GM12878 (cell line): Measurements from ENCODE around the gene TTLL12. TPM values are rescaled to one million over a fixed set of nuclear protein-coding genes. Genes with fewer than 3 reads are reported as not detected.

ENCODE experiments used
- ATAC-seq: fragments of 200-7000 bp; cut with Tn5 transposase; 3 replicates; pipeline ENCODE4 v1.9.1; 2020; ENCODE audit warnings: mild to moderate bottlenecking, moderate library complexity
- BruUV-seq: library from RNA; stranded (reverse); fragments of 400-500 nt; replicated peaks from 2 replicates; lab custom pipeline; 2021; lab: Mats Ljungman, UMichigan
- CTCF ChIA-PET: fragments of 300-600 bp; sonication (Branson Sonifier 250); formaldehyde crosslinking; extraction: SDS; loops from one replicate; lab custom pipeline; 2021; ENCODE audit warnings: inconsistent platforms; lab: Yijun Ruan, JAX
- POLR2A ChIA-PET: fragments of 350-600 bp; formaldehyde crosslinking; extraction: SDS; loops from one replicate; lab custom pipeline; 2021; ENCODE audit warnings: inconsistent platforms; lab: Charles Lee
- RAD21 ChIA-PET: fragments of 300-600 bp; sonication (Branson Sonifier 250); formaldehyde crosslinking; loops from one replicate; lab custom pipeline; 2023; ENCODE audit warnings: antibody characterized with exemption; ENCODE audit not compliant: unreplicated experiment; lab: Charles Lee
- SMC1A ChIA-PET: fragments of 300-600 bp; sonication (Branson Sonifier 250); formaldehyde crosslinking; loops from one replicate; lab custom pipeline; 2023; ENCODE audit not compliant: unreplicated experiment, uncharacterized antibody; lab: Charles Lee
- DNase-seq: peaks from one replicate; pipeline ENCODE4 v3.0.0-alpha.2; 2011; ENCODE audit warnings: low read depth, low spot score
- FAIRE-seq: peaks from 3 replicates; lab custom pipeline; 2011; peaks lifted over from hg19 to GRCh38; lab: Jason Lieb, UNC
- H2AFZ ChIP-seq: 2 replicates; pipeline ENCODE4 v1.6.0; 2011; ENCODE audit warnings: low read depth, low read length, control low read depth; ENCODE audit not compliant: control insufficient read depth
- H3K27ac ChIP-seq: 2 replicates; pipeline ENCODE4 v1.5.1; 2011; ENCODE audit warnings: control low read depth; ENCODE audit not compliant: control insufficient read depth, insufficient read depth
- H3K27me3 ChIP-seq, 2 experiments: replicated peaks in 1 of 2; 2 replicates each; pipeline versions ENCODE4 v1.6.0 to v1.6.1; 2011; ENCODE audit warnings: low read length in 1 of 2; ENCODE audit not compliant: control insufficient read depth in 2 of 2, insufficient read depth in 2 of 2
- H3K36me3 ChIP-seq, 2 experiments: 2 replicates each; pipeline ENCODE4 v1.5.1; 2011; ENCODE audit warnings: low read length in 1 of 2; ENCODE audit not compliant: control insufficient read depth in 2 of 2, insufficient read depth in 2 of 2
- H3K4me1 ChIP-seq: 2 replicates; pipeline ENCODE4 v1.6.1; 2011; ENCODE audit warnings: mild to moderate bottlenecking, low read length, moderate library complexity, mixed read lengths; ENCODE audit not compliant: control insufficient read depth, insufficient read depth
- H3K4me2 ChIP-seq: 2 replicates; pipeline ENCODE4 v1.6.0; 2011; ENCODE audit warnings: control low read depth; ENCODE audit not compliant: control insufficient read depth, insufficient read depth
- H3K4me3 ChIP-seq: fragments of 200-600 bp; sonication (generic); 2 replicates; pipeline ENCODE4 v1.5.1; 2016
- H3K79me2 ChIP-seq: 2 replicates; pipeline ENCODE4 v1.6.0; 2011; ENCODE audit warnings: low read length; ENCODE audit not compliant: control insufficient read depth, insufficient read depth
- H3K9ac ChIP-seq: 2 replicates; pipeline ENCODE4 v1.8.0; 2011; ENCODE audit warnings: low read length, control low read depth, mixed read lengths; ENCODE audit not compliant: control insufficient read depth, insufficient read depth
- H3K9me3 ChIP-seq: replicated peaks from 3 replicates; pipeline ENCODE4 v1.5.1; 2011; ENCODE audit warnings: mild to moderate bottlenecking, low read length; ENCODE audit not compliant: control insufficient read depth, insufficient read depth
- H4K20me1 ChIP-seq: 2 replicates; pipeline ENCODE4 v1.6.0; 2011; ENCODE audit not compliant: control insufficient read depth, insufficient read depth
- BRCA1 ChIP-seq: IDR thresholded peaks from 2 replicates; pipeline ENCODE4 v1.6.1; 2011; ENCODE audit warnings: low read depth, low read length, improper control_type of control experiment
- CREB1 ChIP-seq: IDR thresholded peaks from 2 replicates; pipeline ENCODE4 v1.6.1; 2012; ENCODE audit warnings: low read depth, mild to moderate bottlenecking, inconsistent platforms
- POLR2AphosphoS5 ChIP-seq: IDR thresholded peaks from 2 replicates; pipeline ENCODE4 v1.6.1; 2011; ENCODE audit warnings: mild to moderate bottlenecking, low read length, inconsistent platforms
- RAD21 ChIP-seq: IDR thresholded peaks from 2 replicates; pipeline ENCODE4 v1.6.1; 2011; ENCODE audit warnings: mild to moderate bottlenecking, low read depth, low read length, moderate library complexity; ENCODE audit not compliant: insufficient read depth
- SMAD5 ChIP-seq: IDR thresholded peaks from 2 replicates; pipeline ENCODE4 v1.6.1; 2016; ENCODE audit warnings: antibody characterized with exemption, low read depth
- WGBS: methylation state at CpG from one replicate; pipeline ENCODE4 v1.1.6; 2016; ENCODE audit warnings: low lambda C conversion rate; ENCODE audit not compliant: insufficient replicate concordance, insufficient coverage; ENCODE audit errors: missing lambda C conversion rate; 5-methylcytosine and 5-hydroxymethylcytosine counted together
- in situ Hi-C: fragments of 300-500 bp; cut with MboI; formaldehyde crosslinking; loops from 9 replicates; pipeline ENCODE4 v1.14.3; 2018; ENCODE audit warnings: mixed read lengths
- intact Hi-C: fragments of 100-400 bp; cut with micrococcal nuclease; formaldehyde crosslinking; loops from one replicate; pipeline ENCODE4 v1.14.2; 2022; ENCODE audit not compliant: unreplicated experiment
- polyA plus RNA-seq, 11 experiments: library from polyadenylated mRNA; depleted of rRNA in 4 of 11; unstranded in 6 of 11; stranded (reverse) in 5 of 11; fragments of >200 nt; fragmentation: Nextera tagmentation in 4 of 11; fragmentation: Illumina TruSeq in 1 of 11; extraction: Ambion mirVana in 4 of 11; extraction: Trizol in 1 of 11; gene quantifications; 1 replicate in 1 of 11; 2 replicates in 10 of 11; pipeline versions ENCODE4 v1.2.1 to v1.2.3, GENCODE V29; 2011 to 2016; ENCODE audit warnings: inconsistent platforms in 2 of 11, missing spikeins in 2 of 11, low read depth in 1 of 11
- total RNA-seq, 4 experiments: library from RNA; depleted of rRNA in 3 of 4; stranded (reverse); fragments of >200 nt in 3 of 4; fragmentation: Illumina TruSeq in 1 of 4; extraction: Trizol in 1 of 4; gene quantifications; 2 replicates each; pipeline versions ENCODE4 v1.2.1 to v1.2.3, GENCODE V29; 2013 to 2021
- TF ChIP-seq, protein P1 (sequence below): fragments of 450-650 bp; IDR thresholded peaks from 2 replicates; pipeline ENCODE4 v1.6.1; 2017; ENCODE audit warnings: mild to moderate bottlenecking
- TF ChIP-seq, protein P2 (sequence below): fragments of 150-350 bp; IDR thresholded peaks from 2 replicates; pipeline ENCODE4 v1.6.1; 2014; ENCODE audit warnings: mild to moderate bottlenecking, low read depth, low read length
- TF ChIP-seq, protein P3 (sequence below), 3 experiments: IDR thresholded peaks in 2 of 3; conservative IDR thresholded peaks in 1 of 3; 2 replicates each; pipeline ENCODE4 v1.5.1; 2011; ENCODE audit warnings: low read depth in 3 of 3, low read length in 3 of 3, mild to moderate bottlenecking in 3 of 3, control low read depth in 2 of 3, moderate library complexity in 2 of 3, inconsistent platforms in 1 of 3, mixed read lengths in 1 of 3; ENCODE audit not compliant: control insufficient read depth in 2 of 3, insufficient read depth in 1 of 3; ENCODE audit errors: extremely low read depth in 1 of 3
- TF ChIP-seq, protein P4 (sequence below): IDR thresholded peaks from 2 replicates; pipeline ENCODE4 v1.6.1; 2012; ENCODE audit warnings: improper control_type of control experiment, low read depth, low read length; ENCODE audit not compliant: insufficient replicate concordance

Gene TTLL12
- total and polyA plus RNA-seq, 10 of the 15 experiments (the other 5 are each of a cell fraction or from before 2014, with no cell fraction given) = 1.00 to 89.8 (median 38.5) TPM

DNA sequence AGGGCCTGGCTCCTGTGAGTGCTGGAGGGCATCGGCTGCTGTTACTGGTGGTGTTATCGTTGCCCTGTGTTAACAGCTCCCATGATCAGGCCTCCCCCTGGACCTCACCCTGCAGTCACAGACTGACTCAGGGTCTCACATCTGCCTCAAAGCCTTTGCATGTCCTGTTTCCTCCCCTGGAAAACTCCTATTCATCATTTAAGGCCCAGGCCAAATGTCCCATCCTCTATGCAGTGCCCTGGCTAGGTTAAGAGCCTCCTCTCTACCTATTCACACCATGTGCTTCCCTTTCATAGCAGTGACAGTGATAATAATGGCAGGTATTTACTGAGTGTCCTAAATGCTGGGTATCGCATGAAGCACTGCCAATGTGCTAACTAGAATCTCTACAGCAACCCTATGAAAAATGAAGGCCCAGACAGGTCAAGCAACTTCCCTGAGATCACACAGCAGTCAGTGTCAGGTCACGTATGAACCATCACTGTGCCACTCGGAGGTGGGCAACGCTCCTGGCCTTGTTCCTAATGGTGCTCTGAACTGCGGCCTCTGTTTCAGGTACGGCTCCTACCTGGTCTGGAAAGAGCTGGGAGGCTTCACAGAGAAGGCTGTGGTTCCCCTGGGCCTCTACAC, 26.3 kb downstream of the TTLL12 start (continued):
- no peak for TF ChIP-seq RAD21
- no peak for TF ChIP-seq CREB1
- TF ChIP-seq, protein P1, sequence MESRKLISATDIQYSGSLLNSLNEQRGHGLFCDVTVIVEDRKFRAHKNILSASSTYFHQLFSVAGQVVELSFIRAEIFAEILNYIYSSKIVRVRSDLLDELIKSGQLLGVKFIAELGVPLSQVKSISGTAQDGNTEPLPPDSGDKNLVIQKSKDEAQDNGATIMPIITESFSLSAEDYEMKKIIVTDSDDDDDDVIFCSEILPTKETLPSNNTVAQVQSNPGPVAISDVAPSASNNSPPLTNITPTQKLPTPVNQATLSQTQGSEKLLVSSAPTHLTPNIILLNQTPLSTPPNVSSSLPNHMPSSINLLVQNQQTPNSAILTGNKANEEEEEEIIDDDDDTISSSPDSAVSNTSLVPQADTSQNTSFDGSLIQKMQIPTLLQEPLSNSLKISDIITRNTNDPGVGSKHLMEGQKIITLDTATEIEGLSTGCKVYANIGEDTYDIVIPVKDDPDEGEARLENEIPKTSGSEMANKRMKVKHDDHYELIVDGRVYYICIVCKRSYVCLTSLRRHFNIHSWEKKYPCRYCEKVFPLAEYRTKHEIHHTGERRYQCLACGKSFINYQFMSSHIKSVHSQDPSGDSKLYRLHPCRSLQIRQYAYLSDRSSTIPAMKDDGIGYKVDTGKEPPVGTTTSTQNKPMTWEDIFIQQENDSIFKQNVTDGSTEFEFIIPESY = no peak

DNA sequence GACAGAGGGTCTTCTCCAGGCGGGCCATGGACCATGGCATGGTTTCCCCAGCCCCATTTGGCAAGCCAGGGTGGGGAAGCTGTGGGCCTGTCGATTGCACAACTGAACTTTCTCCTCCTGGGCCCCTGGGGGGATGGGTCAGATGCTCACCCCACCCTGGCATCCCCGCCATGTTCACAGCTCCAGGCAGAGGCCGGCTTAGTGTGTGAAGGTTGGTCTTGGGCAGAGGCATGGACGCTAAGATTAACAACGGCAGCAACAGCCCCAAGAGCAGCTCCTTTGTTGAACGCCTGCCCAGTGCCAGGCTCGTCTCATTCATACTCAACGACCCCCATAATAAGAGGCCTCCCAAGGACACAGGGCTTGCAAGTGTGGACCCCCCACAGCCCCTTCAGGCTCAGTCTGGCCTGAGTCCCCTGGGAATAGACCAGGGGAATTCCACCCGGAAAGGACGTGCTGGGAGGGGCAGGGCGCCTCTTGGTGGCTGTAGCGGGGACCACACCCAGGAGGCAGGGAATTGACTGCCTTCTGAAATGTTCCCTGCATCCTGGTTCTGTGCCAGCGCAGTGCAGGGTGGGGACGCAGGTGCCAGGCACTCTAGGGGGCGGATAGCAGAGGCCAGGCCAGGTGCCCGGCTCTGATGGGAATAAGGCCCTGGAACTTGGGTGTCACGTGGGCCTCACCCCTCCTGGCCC, 27.3 kb downstream of the TTLL12 start:
- no peaks in the 10 kb centered on the region; a peak in 1 of 4 replicates for H3K27me3 ChIP-seq
- DNase-seq = no peak
- in situ Hi-C loops = no loop called here
- ChIA-PET POLR2A (no interaction called here), RAD21 (no interaction called here), CTCF (interaction anchor here (0.6 kb wide), 1 partner anchor 73 kb away, joined by 3 read pairs; no protein-coding TSS in a partner anchor), SMC1A (no interaction called here)
- no peaks in the 10 kb centered on the region for H3K79me2 ChIP-seq
- H4K20me1 ChIP-seq = no peaks in the 10 kb centered on the region
- WGBS = 69% methylated on average over 17 of the region's 18 CpGs
- no peaks in the 10 kb centered on the region for H3K36me3 ChIP-seq
- no peak for ATAC-seq
- intact Hi-C loops = no loop called here
- H3K9me3 ChIP-seq = no peaks in the 10 kb centered on the region
- H2AFZ ChIP-seq = no peak overlapping the region
- no peak overlapping the region for H3K9ac ChIP-seq
- H3K4me1 ChIP-seq = no peaks in the 10 kb centered on the region; the same call in 1 of the 2 replicates
- H3K4me2 ChIP-seq = no peak overlapping the region
- no peak for FAIRE-seq
- no TSS peak for BruUV-seq
- H3K27ac ChIP-seq = no peak overlapping the region
- no peak overlapping the region for H3K4me3 ChIP-seq
- TF ChIP-seq SMAD5 = no peak
- TF ChIP-seq, protein P2, sequence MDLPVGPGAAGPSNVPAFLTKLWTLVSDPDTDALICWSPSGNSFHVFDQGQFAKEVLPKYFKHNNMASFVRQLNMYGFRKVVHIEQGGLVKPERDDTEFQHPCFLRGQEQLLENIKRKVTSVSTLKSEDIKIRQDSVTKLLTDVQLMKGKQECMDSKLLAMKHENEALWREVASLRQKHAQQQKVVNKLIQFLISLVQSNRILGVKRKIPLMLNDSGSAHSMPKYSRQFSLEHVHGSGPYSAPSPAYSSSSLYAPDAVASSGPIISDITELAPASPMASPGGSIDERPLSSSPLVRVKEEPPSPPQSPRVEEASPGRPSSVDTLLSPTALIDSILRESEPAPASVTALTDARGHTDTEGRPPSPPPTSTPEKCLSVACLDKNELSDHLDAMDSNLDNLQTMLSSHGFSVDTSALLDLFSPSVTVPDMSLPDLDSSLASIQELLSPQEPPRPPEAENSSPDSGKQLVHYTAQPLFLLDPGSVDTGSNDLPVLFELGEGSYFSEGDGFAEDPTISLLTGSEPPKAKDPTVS = no peak
- peak; percentile 34; the same call in 1 of the 2 replicates for TF ChIP-seq RAD21
- TF ChIP-seq, protein P3, sequence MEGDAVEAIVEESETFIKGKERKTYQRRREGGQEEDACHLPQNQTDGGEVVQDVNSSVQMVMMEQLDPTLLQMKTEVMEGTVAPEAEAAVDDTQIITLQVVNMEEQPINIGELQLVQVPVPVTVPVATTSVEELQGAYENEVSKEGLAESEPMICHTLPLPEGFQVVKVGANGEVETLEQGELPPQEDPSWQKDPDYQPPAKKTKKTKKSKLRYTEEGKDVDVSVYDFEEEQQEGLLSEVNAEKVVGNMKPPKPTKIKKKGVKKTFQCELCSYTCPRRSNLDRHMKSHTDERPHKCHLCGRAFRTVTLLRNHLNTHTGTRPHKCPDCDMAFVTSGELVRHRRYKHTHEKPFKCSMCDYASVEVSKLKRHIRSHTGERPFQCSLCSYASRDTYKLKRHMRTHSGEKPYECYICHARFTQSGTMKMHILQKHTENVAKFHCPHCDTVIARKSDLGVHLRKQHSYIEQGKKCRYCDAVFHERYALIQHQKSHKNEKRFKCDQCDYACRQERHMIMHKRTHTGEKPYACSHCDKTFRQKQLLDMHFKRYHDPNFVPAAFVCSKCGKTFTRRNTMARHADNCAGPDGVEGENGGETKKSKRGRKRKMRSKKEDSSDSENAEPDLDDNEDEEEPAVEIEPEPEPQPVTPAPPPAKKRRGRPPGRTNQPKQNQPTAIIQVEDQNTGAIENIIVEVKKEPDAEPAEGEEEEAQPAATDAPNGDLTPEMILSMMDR (IDR thresholded peaks at IDR 0.05 in 2 of 3, conservative IDR thresholded peaks at IDR 0.05 in 1 of 3; ENCODE audit: control insufficient read depth in 2 of 3, extremely low read depth in 1 of 3, insufficient read depth in 1 of 3, low read depth in 3 of 3, low read length in 3 of 3) = peak; percentile 26 to 44 (median 38); a peak in 5 of 6 replicates
- no peak for TF ChIP-seq BRCA1
- TF ChIP-seq CREB1 = no peak
- TF ChIP-seq, protein P4, sequence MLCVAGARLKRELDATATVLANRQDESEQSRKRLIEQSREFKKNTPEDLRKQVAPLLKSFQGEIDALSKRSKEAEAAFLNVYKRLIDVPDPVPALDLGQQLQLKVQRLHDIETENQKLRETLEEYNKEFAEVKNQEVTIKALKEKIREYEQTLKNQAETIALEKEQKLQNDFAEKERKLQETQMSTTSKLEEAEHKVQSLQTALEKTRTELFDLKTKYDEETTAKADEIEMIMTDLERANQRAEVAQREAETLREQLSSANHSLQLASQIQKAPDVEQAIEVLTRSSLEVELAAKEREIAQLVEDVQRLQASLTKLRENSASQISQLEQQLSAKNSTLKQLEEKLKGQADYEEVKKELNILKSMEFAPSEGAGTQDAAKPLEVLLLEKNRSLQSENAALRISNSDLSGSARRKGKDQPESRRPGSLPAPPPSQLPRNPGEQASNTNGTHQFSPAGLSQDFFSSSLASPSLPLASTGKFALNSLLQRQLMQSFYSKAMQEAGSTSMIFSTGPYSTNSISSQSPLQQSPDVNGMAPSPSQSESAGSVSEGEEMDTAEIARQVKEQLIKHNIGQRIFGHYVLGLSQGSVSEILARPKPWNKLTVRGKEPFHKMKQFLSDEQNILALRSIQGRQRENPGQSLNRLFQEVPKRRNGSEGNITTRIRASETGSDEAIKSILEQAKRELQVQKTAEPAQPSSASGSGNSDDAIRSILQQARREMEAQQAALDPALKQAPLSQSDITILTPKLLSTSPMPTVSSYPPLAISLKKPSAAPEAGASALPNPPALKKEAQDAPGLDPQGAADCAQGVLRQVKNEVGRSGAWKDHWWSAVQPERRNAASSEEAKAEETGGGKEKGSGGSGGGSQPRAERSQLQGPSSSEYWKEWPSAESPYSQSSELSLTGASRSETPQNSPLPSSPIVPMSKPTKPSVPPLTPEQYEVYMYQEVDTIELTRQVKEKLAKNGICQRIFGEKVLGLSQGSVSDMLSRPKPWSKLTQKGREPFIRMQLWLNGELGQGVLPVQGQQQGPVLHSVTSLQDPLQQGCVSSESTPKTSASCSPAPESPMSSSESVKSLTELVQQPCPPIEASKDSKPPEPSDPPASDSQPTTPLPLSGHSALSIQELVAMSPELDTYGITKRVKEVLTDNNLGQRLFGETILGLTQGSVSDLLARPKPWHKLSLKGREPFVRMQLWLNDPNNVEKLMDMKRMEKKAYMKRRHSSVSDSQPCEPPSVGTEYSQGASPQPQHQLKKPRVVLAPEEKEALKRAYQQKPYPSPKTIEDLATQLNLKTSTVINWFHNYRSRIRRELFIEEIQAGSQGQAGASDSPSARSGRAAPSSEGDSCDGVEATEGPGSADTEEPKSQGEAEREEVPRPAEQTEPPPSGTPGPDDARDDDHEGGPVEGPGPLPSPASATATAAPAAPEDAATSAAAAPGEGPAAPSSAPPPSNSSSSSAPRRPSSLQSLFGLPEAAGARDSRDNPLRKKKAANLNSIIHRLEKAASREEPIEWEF = no peak
- no peak for TF ChIP-seq POLR2AphosphoS5
